Stimulated activated CD8-positive, alpha-beta memory T cell treated with anti-CD3 and anti-CD28 coated beads, Interleukin-12 subunit alpha, Interleukin-12 subunit beta, amount 100 ng/mL, for 1 hour (primary cell): ENCODE data around the gene ERFE.
A peak's percentile ranks its signal among the peaks of the same experiment; 100 is the strongest.
"Not testable (repeated sequence)": the region's sequence is repeated elsewhere in the genome, so short reads cannot be mapped to it uniquely, and the experiment has no call there.

Experiments used
- DNase-seq: peaks from one replicate; pipeline ENCODE4 v3.0.0-alpha.2; 2020; ENCODE audit warnings: low read depth

The ERFE gene

GRCh38 chr2:238169708-238170251, 11.0 kb downstream of the ERFE start:
- no peak for DNase-seq

GRCh38 chr2:238170386-238171071, 11.8 kb downstream of the ERFE start:
- no peak for DNase-seq

DNA sequence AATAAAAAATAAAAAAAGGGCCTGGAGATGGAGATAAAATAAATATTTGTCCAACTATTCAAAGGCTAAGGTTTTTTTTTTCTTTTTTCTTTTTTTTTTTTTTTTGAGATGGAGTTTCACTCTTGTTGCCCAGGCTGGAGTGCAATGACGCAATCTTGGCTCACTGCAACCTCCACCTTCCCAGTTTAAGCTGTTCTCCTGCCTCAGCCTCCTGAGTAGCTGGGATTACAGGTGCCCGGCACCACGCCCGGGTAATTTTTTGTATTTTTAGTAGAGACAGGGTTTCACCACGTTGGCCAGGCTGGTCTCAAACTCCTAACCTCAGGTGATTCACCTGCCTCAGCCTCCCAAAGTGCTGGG, 12.3 kb downstream of the ERFE start:
- DNase-seq, result not testable (repeated sequence)

GRCh38 chr2:238171575-238172187, 12.9 kb downstream of the ERFE start:
- DNase-seq, result no peak

GRCh38 chr2:238172439-238172838, 13.7 kb downstream of the ERFE start:
- no peak for DNase-seq

DNA sequence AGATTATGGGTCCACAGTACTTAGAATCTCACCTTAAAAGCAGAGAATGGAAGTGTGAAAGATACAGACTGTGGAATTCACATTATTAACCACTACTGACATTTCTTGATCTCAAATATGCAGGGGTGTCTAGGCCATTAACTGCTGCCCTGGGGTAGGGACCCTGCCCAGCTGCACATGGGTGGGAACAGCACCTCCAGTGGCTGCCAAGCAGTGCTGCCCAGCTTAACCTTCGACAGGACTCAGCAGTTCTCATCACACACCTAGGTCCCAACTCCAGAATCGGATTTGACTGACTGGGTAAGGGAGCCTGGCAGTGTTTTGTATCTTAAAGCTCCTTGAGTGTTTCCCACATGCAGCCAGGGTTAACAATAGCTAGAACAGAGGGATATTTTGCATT, 14.9 kb downstream of the ERFE start:
- DNase-seq, result no peak

- DNase-seq, result no peak
Observed at GRCh38 chr2:238174291-238174690, 15.5 kb downstream of the ERFE start.

DNA sequence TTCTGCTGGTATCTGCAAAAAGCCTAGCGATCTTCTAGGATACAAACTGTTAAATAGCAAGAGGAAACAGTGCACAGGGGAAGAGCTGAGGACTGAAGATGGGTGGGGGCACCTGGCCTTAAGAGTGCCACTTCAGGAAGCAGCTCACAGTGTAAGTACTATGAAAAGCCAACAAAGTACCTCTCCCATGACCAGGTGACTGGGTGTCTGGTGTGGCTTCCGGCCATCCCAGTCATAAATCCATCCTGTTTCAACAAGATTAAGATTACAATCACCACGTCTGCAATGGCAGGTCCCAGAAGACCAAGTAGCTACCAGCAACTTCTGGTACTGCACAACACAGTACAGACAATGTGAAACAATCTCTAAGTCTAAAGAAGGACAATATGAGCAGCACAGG, 15.9 kb downstream of the ERFE start:
- no peak for DNase-seq

DNA sequence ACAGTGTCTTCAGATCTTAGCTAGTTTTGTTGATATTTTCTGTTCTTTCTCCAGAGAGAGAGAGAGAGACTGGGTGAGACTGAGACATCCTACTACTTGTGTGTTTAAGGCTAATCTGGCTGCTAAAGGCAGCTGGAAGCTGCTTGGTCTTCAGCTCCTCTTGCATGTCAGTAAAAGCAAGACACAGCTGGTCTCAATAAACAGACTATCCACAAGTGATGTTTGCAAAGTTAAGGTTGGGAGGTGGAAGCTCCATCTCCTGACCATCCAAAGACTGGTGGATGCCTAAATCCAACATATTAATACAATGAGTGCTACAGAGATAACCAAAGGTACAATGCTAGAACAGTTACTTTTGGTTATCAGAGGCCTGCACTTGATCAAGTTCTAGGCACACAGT, 17.8 kb downstream of the ERFE start:
- no peak for DNase-seq

- DNase-seq, result no peak
Observed at GRCh38 chr2:238180554-238180953, 21.8 kb downstream of the ERFE start.

GRCh38 chr2:238182362-238182761, 23.6 kb downstream of the ERFE start:
- DNase-seq, result no peak

GRCh38 chr2:238183821-238184220, 25.1 kb downstream of the ERFE start:
- no peak for DNase-seq

DNA sequence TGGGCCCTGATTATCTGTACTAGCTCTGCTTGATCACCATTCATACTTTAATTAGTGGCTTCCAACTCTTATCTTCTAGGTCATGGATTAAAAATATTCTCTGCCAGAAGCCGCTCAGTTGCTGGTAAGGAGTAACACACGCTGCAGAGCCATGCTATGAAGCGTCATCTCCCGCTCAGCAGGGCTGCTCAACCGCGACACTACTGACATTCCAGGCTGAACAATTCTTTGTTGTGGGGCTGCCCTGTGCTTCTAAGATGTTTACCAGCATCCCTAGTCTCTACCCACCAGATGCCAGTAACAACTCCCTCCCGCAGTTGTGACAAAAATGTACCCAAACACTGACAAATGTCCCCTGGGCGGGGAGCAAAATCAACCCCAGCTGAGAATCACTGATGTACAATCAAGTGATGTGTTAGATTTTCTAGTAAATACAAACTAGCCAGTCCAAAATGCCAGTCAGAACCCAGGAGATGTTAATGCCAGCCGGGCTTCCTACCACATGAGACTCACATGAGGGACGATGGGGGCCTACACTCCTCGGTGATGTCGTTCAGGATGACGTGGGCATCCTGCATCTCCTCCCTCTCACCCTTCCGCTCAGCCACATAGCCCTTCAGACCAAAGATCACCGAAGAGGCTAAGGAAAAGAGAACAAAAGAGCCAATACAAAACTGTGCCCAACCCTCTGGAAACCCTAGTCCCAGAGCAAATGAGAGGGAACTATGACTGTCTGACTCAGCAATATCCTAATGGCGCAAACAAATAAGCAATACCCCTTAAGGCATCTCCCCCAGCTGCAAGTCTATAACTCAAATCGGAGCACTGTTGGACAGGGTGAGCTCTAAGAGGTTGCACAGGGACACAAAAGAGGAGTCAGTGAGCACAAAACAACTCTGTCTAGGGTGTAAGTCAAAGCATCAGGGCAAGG, 29.1 kb downstream of the ERFE start:
- no peak for DNase-seq

DNA sequence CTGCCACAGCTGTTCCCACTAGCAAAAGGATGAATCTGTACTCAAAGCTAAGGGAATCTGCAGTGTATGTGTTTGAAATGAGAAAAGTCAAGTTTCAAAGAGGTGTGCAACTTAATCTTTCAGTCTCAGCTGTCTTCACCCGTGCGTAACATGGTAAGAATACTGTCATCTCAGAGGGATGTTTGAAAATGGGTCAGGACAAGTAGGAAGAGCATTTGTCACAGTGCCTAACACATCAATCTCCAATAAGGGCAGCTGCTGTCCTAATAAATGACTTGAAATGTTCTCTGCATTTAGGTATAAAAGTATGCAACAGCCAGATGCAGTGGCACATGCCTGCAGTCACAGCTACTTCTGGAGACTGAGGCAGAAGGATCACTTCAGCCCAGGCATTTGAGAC, 31.7 kb downstream of the ERFE start:
- no peak for DNase-seq

DNA sequence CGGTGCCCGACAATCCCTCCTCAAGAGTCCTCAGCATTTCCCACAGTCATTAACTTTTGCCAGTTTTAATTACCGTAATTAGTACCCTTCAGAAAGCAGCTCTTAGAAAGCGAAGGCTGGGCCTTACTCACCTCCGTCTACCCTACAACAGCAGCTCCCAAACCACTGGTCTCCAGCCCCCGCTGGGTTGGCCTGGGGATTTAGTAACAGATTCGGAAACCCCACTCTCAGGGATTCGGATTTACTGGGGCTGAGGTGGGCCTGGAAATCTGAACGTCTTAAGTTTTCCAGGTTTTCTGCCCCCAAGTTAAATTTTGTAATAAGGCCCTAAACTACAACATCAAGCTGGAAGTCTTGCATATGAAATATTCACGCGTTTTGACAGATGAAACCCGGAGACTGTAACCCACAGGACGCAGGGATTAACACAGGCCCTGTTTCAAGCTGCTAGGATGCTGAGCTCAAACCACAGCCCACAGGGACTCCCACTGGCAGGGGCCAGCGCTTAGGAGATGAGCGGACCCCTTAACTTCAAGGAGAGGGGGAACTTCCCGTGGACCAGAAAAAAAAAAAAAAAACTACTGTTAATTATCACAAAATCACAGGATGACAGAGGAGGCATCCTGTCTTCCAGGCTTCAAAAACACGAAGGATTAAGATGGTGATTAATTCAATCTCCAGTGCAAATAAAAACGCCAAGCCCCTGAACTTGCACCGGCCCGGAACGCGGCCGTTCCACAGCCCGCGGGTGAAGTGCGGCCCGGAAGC, 43.7 kb downstream of the ERFE start:
- no peak for DNase-seq

DNA sequence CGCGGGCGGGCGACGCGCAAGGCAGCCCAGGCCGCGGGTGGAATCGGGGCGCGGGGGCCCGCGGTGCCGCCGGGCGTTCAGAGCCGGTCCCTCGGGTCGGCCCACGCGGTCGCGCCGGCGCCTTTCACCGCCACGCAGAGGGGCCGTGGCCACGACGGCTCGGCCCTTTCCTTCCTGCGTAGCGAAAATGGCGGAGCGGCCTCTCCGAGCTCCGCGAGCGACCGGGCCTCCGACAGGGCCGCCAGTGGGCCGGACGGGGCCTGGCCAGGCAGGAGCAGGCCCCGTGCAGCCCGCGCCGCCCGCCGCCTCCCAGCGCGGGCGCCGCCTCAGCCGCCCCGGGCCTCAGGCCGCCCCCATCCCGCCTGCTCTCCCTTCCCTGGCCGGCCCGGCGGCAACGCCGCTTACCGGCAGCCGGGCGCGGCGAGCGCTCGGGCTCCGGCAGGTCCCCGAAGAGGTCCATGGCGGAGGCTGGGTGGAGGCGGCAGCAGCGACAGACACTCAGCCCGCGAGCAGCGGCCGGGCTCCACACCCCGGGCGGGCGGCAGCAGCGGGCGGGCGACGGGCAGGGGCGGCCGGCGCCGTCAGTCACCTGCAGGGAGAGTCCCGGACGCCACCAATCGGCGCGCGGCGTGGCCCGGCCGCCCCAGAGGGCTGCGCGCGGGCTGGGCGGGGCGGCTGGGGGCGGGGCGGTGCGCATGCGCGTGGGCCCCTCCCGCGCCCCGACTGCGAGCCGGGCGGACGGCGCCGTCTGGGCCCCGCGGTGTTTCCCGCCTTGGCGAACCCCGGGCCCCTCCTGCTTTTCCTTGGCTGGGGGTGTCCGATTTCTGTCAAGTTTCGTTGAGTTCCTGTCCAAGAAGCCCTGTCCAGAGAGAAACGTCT, 44.6 kb downstream of the ERFE start, which contains the start of gene ILKAP:
TSS of gene ILKAP (minus strand) at position 602 of the 879 bp plus-strand sequence. CDS start at position 460, 142 bp downstream.
- DNase-seq, result peak; percentile 80

GRCh38 chr2:238203973-238204683, 45.4 kb downstream of the ERFE start:
- DNase-seq, result no peak

GRCh38 chr2:238207006-238207405, 48.2 kb downstream of the ERFE start:
- DNase-seq, result no peak

GRCh38 chr2:238216651-238217184, 57.9 kb downstream of the ERFE start:
- DNase-seq, result no peak
